SJCRH30 (cell line): Measurements from ENCODE around the gene MROH2A. TPM values are rescaled to one million over a fixed set of nuclear protein-coding genes. Genes with fewer than 3 reads are reported as not detected.

Source experiments
- DNase-seq, 2 experiments: peaks; one replicate each; pipeline ENCODE4 v3.0.0-alpha.2; 2015 to 2020
- H3K27ac ChIP-seq: fragments of 250-450 bp; sonication (Bioruptor Pico); 2 replicates; pipeline ENCODE4 v1.5.1; 2020; ENCODE audit warnings: mild to moderate bottlenecking, moderate library complexity
- H3K27me3 ChIP-seq: fragments of 250-450 bp; sonication (Bioruptor Pico); 2 replicates; pipeline ENCODE4 v1.5.1; 2020; ENCODE audit warnings: mild to moderate bottlenecking, moderate library complexity
- H3K36me3 ChIP-seq: fragments of 250-450 bp; sonication (Bioruptor Pico); 2 replicates; pipeline ENCODE4 v1.5.1; 2020; ENCODE audit warnings: mild to moderate bottlenecking, moderate library complexity
- H3K4me1 ChIP-seq: fragments of 250-450 bp; sonication (Bioruptor Pico); 2 replicates; pipeline ENCODE4 v1.5.1; 2020; ENCODE audit warnings: mild to moderate bottlenecking, moderate library complexity
- H3K4me3 ChIP-seq: fragments of 250-450 bp; sonication (Bioruptor Pico); 2 replicates; pipeline ENCODE4 v1.5.1; 2020; ENCODE audit warnings: mild to moderate bottlenecking, moderate library complexity
- H3K9me3 ChIP-seq: fragments of 250-450 bp; sonication (Bioruptor Pico); replicated peaks from 2 replicates; pipeline ENCODE4 v1.5.1; 2020; ENCODE audit warnings: mild to moderate bottlenecking, moderate library complexity
- total RNA-seq: library from RNA; depleted of rRNA; stranded (reverse); fragments of >200 nt; shearing (Covaris generic); gene quantifications from 2 replicates; pipeline ENCODE4 v1.2.3, GENCODE V29; 2014

MROH2A gene
- total RNA-seq, 1 experiment from 2014 or later = not detected

- no peaks in the 10 kb centered on the region for H3K36me3 ChIP-seq
- H3K27me3 ChIP-seq = no peaks in the 10 kb centered on the region; the same call in 1 of the 2 replicates
- H3K9me3 ChIP-seq = no peaks in the 10 kb centered on the region; the same call in 1 of the 2 replicates
- no peaks in the 10 kb centered on the region for H3K4me1 ChIP-seq
- no peak overlapping the region for H3K4me3 ChIP-seq
- no peak overlapping the region for H3K27ac ChIP-seq
- DNase-seq = no peak
Measured at GRCh38 chr2:233800208-233800607, 22.1 kb downstream of the MROH2A start.

GRCh38 chr2:233801357-233802131, 23.4 kb downstream of the MROH2A start:
- no peak overlapping the region for H3K4me3 ChIP-seq
- no peaks in the 10 kb centered on the region; the same call in 1 of the 2 replicates for H3K9me3 ChIP-seq
- no peaks in the 10 kb centered on the region for H3K36me3 ChIP-seq
- DNase-seq = peak in 1 of 2 experiments; percentile 7
- no peaks in the 10 kb centered on the region for H3K4me1 ChIP-seq
- H3K27me3 ChIP-seq = no peaks in the 10 kb centered on the region; the same call in 1 of the 2 replicates
- H3K27ac ChIP-seq = no peak overlapping the region

GRCh38 chr2:233802132-233802815, 24.1 kb downstream of the MROH2A start:
- no peak for DNase-seq
- Histone ChIP-seq H3K36me3 (no peaks in the 10 kb centered on the region), H3K4me3 (no peak overlapping the region), H3K4me1 (no peaks in the 10 kb centered on the region), H3K27me3 (no peaks in the 10 kb centered on the region; the same call in 1 of the 2 replicates), H3K27ac (no peak overlapping the region), H3K9me3 (no peaks in the 10 kb centered on the region; the same call in 1 of the 2 replicates)

GRCh38 chr2:233803292-233803911, 25.3 kb downstream of the MROH2A start:
- Histone ChIP-seq H3K9me3 (no peaks in the 10 kb centered on the region; the same call in 1 of the 2 replicates), H3K27me3 (no peaks in the 10 kb centered on the region; the same call in 1 of the 2 replicates), H3K27ac (no peak overlapping the region), H3K36me3 (no peaks in the 10 kb centered on the region), H3K4me1 (no peaks in the 10 kb centered on the region), H3K4me3 (no peak overlapping the region)
- DNase-seq = no peak

GRCh38 chr2:233803994-233804393, 25.9 kb downstream of the MROH2A start:
- Histone ChIP-seq H3K4me1 (no peaks in the 10 kb centered on the region), H3K36me3 (no peaks in the 10 kb centered on the region), H3K27ac (no peak overlapping the region), H3K4me3 (no peak overlapping the region), H3K9me3 (no peaks in the 10 kb centered on the region; the same call in 1 of the 2 replicates), H3K27me3 (no peaks in the 10 kb centered on the region)
- DNase-seq = no peak

- Histone ChIP-seq H3K27ac (no peak overlapping the region), H3K9me3 (no peaks in the 10 kb centered on the region; the same call in 1 of the 2 replicates), H3K4me1 (no peaks in the 10 kb centered on the region), H3K27me3 (no peaks in the 10 kb centered on the region), H3K36me3 (no peaks in the 10 kb centered on the region), H3K4me3 (no peak overlapping the region)
- no peak for DNase-seq
Measured at GRCh38 chr2:233807215-233807865, 29.2 kb downstream of the MROH2A start.

- no peak overlapping the region for H3K4me3 ChIP-seq
- H3K27ac ChIP-seq = no peak overlapping the region
- DNase-seq = no peak
Measured at GRCh38 chr2:233807966-233808935, 30.1 kb downstream of the MROH2A start.

GRCh38 chr2:233810385-233810784, 32.3 kb downstream of the MROH2A start:
- no peak overlapping the region for H3K27ac ChIP-seq
- no peaks in the 10 kb centered on the region for H3K36me3 ChIP-seq
- no peak for DNase-seq
- H3K9me3 ChIP-seq = no peaks in the 10 kb centered on the region; the same call in 1 of the 2 replicates
- no peaks in the 10 kb centered on the region for H3K4me1 ChIP-seq
- no peaks in the 10 kb centered on the region for H3K27me3 ChIP-seq
- H3K4me3 ChIP-seq = no peak overlapping the region

More at GRCh38 chr2:233807966-233808935, 30.1 kb downstream of the MROH2A start:
- Histone ChIP-seq H3K4me1 (no peaks in the 10 kb centered on the region), H3K27me3 (no peaks in the 10 kb centered on the region), H3K36me3 (no peaks in the 10 kb centered on the region), H3K9me3 (no peaks in the 10 kb centered on the region; the same call in 1 of the 2 replicates)

GRCh38 chr2:233811087-233811486, 33.0 kb downstream of the MROH2A start:
- Histone ChIP-seq H3K36me3 (no peaks in the 10 kb centered on the region), H3K9me3 (no peaks in the 10 kb centered on the region; the same call in 1 of the 2 replicates), H3K4me3 (no peak overlapping the region), H3K4me1 (no peaks in the 10 kb centered on the region), H3K27me3 (no peaks in the 10 kb centered on the region; the same call in 1 of the 2 replicates), H3K27ac (no peak overlapping the region)
- DNase-seq = peak in 1 of 2 experiments; percentile 0

- Histone ChIP-seq H3K4me1 (peaks cover 3% of the 10 kb centered on the region; the same call in 1 of the 2 replicates), H3K36me3 (no peaks in the 10 kb centered on the region), H3K27ac (no peak overlapping the region), H3K9me3 (no peaks in the 10 kb centered on the region; the same call in 1 of the 2 replicates), H3K4me3 (no peak overlapping the region), H3K27me3 (no peaks in the 10 kb centered on the region; the same call in 1 of the 2 replicates)
- no peak for DNase-seq
Measured at GRCh38 chr2:233811732-233812131, 33.6 kb downstream of the MROH2A start.

- no peak overlapping the region for H3K4me3 ChIP-seq
- H3K9me3 ChIP-seq = no peaks in the 10 kb centered on the region
- DNase-seq = no peak
- H3K27ac ChIP-seq = no peak overlapping the region
- no peaks in the 10 kb centered on the region for H3K36me3 ChIP-seq
- no peaks in the 10 kb centered on the region; the same call in 1 of the 2 replicates for H3K27me3 ChIP-seq
- H3K4me1 ChIP-seq = peaks cover 3% of the 10 kb centered on the region; the same call in 1 of the 2 replicates
Measured at GRCh38 chr2:233813236-233814055, 35.3 kb downstream of the MROH2A start.

GRCh38 chr2:233814056-233814835, 36.1 kb downstream of the MROH2A start:
- Histone ChIP-seq H3K27me3 (no peaks in the 10 kb centered on the region; the same call in 1 of the 2 replicates), H3K36me3 (no peaks in the 10 kb centered on the region), H3K9me3 (no peaks in the 10 kb centered on the region), H3K4me3 (no peak overlapping the region), H3K27ac (no peak overlapping the region), H3K4me1 (peaks cover 3% of the 10 kb centered on the region; the same call in 1 of the 2 replicates)
- no peak for DNase-seq
